ENCODE measurements around the gene COL4A6. TPM values are rescaled to one million over a fixed set of nuclear protein-coding genes. Genes with fewer than 3 reads are reported as not detected.

The COL4A6 gene
- polyA plus RNA-seq, 1 donor from 2014 or later = 1.6 TPM

DNA sequence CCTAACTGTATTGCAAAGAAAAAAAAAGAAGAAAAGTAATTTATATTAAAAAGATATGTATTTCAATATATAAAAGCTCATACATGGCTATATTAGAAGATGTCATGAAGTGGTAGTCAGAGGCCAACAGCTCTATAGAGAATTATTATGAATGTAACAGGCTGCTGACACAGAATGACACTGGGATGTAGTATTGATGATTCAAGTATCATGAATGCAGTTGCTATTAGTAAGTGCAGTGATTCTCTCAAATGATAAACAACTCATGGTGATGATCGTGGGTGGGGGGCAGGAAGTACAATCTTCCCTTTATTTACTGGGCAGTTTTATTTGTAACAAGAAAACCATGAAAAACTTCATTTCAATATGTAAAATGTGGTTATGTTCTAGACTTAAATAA lies 124.6 kb downstream of the COL4A6 start:
- H2AFZ ChIP-seq (ENCODE audit: low read depth, low read length) = no peak overlapping the region
- no peak overlapping the region for H3K4me2 ChIP-seq (ENCODE audit: low read length)
- H3K4me3 ChIP-seq (ENCODE audit: low read length) = no peak overlapping the region
- H3K9me3 ChIP-seq (ENCODE audit: low read length) = no peaks in the 10 kb centered on the region
- H4K20me1 ChIP-seq (ENCODE audit: insufficient read depth) = no peaks in the 10 kb centered on the region
- TF ChIP-seq RAD21 (conservative IDR thresholded peaks at IDR 0.05) (no peak), EP300 (conservative IDR thresholded peaks at IDR 0.05; ENCODE audit: poor library complexity, severe bottlenecking) (no peak), POLR2AphosphoS5 (IDR thresholded peaks at IDR 0.05) (no peak), SMC3 (conservative IDR thresholded peaks at IDR 0.05; ENCODE audit: poor library complexity) (no peak), MXI1 (conservative IDR thresholded peaks at IDR 0.05; ENCODE audit: poor library complexity, severe bottlenecking) (no peak), EZH2 (IDR thresholded peaks at IDR 0.05; ENCODE audit: borderline replicate concordance, insufficient read depth, low read length, poor library complexity, severe bottlenecking) (no peak), TAF1 (IDR thresholded peaks at IDR 0.05; ENCODE audit: low read depth) (no peak)
- TF ChIP-seq, protein P1, sequence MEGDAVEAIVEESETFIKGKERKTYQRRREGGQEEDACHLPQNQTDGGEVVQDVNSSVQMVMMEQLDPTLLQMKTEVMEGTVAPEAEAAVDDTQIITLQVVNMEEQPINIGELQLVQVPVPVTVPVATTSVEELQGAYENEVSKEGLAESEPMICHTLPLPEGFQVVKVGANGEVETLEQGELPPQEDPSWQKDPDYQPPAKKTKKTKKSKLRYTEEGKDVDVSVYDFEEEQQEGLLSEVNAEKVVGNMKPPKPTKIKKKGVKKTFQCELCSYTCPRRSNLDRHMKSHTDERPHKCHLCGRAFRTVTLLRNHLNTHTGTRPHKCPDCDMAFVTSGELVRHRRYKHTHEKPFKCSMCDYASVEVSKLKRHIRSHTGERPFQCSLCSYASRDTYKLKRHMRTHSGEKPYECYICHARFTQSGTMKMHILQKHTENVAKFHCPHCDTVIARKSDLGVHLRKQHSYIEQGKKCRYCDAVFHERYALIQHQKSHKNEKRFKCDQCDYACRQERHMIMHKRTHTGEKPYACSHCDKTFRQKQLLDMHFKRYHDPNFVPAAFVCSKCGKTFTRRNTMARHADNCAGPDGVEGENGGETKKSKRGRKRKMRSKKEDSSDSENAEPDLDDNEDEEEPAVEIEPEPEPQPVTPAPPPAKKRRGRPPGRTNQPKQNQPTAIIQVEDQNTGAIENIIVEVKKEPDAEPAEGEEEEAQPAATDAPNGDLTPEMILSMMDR (IDR thresholded peaks at IDR 0.05; ENCODE audit: poor library complexity, severe bottlenecking) = no peak
- TF ChIP-seq, protein P2, sequence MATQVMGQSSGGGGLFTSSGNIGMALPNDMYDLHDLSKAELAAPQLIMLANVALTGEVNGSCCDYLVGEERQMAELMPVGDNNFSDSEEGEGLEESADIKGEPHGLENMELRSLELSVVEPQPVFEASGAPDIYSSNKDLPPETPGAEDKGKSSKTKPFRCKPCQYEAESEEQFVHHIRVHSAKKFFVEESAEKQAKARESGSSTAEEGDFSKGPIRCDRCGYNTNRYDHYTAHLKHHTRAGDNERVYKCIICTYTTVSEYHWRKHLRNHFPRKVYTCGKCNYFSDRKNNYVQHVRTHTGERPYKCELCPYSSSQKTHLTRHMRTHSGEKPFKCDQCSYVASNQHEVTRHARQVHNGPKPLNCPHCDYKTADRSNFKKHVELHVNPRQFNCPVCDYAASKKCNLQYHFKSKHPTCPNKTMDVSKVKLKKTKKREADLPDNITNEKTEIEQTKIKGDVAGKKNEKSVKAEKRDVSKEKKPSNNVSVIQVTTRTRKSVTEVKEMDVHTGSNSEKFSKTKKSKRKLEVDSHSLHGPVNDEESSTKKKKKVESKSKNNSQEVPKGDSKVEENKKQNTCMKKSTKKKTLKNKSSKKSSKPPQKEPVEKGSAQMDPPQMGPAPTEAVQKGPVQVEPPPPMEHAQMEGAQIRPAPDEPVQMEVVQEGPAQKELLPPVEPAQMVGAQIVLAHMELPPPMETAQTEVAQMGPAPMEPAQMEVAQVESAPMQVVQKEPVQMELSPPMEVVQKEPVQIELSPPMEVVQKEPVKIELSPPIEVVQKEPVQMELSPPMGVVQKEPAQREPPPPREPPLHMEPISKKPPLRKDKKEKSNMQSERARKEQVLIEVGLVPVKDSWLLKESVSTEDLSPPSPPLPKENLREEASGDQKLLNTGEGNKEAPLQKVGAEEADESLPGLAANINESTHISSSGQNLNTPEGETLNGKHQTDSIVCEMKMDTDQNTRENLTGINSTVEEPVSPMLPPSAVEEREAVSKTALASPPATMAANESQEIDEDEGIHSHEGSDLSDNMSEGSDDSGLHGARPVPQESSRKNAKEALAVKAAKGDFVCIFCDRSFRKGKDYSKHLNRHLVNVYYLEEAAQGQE (IDR thresholded peaks at IDR 0.05; ENCODE audit: borderline replicate concordance) = no peak
- no peaks in the 10 kb centered on the region for H3K79me2 ChIP-seq (replicated peaks; ENCODE audit: insufficient read depth, low read length)
- H3K36me3 ChIP-seq (ENCODE audit: insufficient read depth, low read length) = no peaks in the 10 kb centered on the region
- H3K9me2 ChIP-seq (ENCODE audit: insufficient read depth, low read length) = no peaks in the 10 kb centered on the region
- H3K9ac ChIP-seq (ENCODE audit: low read length) = no peak overlapping the region
- H3K27me3 ChIP-seq (ENCODE audit: insufficient read depth, low read depth, low read length) = no peaks in the 10 kb centered on the region
- H3F3A ChIP-seq (ENCODE audit: insufficient read depth, low read length, poor library complexity, severe bottlenecking) = no peaks in the 10 kb centered on the region
- no peak overlapping the region for H3K27ac ChIP-seq (ENCODE audit: low read length)

DNA sequence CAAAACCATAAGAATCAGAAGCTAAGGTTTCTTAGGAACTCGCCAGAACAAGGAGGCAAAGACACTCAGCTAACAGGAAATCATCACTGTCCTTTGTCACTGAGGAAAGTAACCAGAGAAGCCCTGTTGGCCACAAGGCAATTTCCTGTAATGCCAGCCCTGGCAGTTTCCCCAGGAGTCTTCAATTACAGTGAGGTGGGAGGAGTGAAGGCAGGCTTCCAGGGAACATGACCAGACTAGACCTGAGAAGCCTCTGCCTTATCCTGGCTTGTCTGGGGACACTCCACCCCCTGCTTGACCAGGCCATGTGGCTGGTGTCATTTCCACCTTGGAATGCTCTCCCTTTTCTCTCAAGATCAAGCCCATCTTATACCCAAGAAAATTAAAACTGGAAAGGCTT lies 125.3 kb downstream of the COL4A6 start:
- no peak overlapping the region for H2AFZ ChIP-seq (ENCODE audit: low read depth, low read length)
- no peak overlapping the region for H3K9ac ChIP-seq (ENCODE audit: low read length)
- H3K79me2 ChIP-seq (replicated peaks; ENCODE audit: insufficient read depth, low read length) = no peaks in the 10 kb centered on the region
- no peak overlapping the region for H3K4me3 ChIP-seq (ENCODE audit: low read length)
- H3F3A ChIP-seq (ENCODE audit: insufficient read depth, low read length, poor library complexity, severe bottlenecking) = no peaks in the 10 kb centered on the region
- H3K9me3 ChIP-seq (ENCODE audit: low read length) = no peaks in the 10 kb centered on the region
- TF ChIP-seq, protein P2 (IDR thresholded peaks at IDR 0.05; ENCODE audit: borderline replicate concordance) = no peak
- TF ChIP-seq TAF1 (IDR thresholded peaks at IDR 0.05; ENCODE audit: low read depth) (no peak), MXI1 (conservative IDR thresholded peaks at IDR 0.05; ENCODE audit: poor library complexity, severe bottlenecking) (no peak), EZH2 (IDR thresholded peaks at IDR 0.05; ENCODE audit: borderline replicate concordance, insufficient read depth, low read length, poor library complexity, severe bottlenecking) (no peak)
- H3K9me2 ChIP-seq (ENCODE audit: insufficient read depth, low read length) = no peaks in the 10 kb centered on the region
- no peak overlapping the region for H3K4me2 ChIP-seq (ENCODE audit: low read length)
- no peaks in the 10 kb centered on the region for H3K27me3 ChIP-seq (ENCODE audit: insufficient read depth, low read depth, low read length)
- H4K20me1 ChIP-seq (ENCODE audit: insufficient read depth) = no peaks in the 10 kb centered on the region
- H3K27ac ChIP-seq (ENCODE audit: low read length) = no peak overlapping the region
- no peaks in the 10 kb centered on the region for H3K36me3 ChIP-seq (ENCODE audit: insufficient read depth, low read length)

All from neural cell (in vitro differentiated cells).